Skin of body (tissue), 2 donors: ENCODE results near the gene KCNJ10. TPM values are rescaled to one million over a fixed set of nuclear protein-coding genes. Genes with fewer than 3 reads are reported as not detected.
"Not testable (repeated sequence)": the region's sequence is repeated elsewhere in the genome, so short reads cannot be mapped to it uniquely, and the experiment has no call there.

Experiments
- DNase-seq: peaks from one replicate; lab custom pipeline; 2025; lab: John Stamatoyannopoulos, UW
- total RNA-seq: library from RNA; depleted of rRNA; stranded (reverse); fragments of >200 nt; gene quantifications from one replicate; pipeline ENCODE4 v1.2.3, GENCODE V29; 2014

KCNJ10 gene
- total RNA-seq, 1 donor from 2014 or later = under 0.01 TPM

DNA sequence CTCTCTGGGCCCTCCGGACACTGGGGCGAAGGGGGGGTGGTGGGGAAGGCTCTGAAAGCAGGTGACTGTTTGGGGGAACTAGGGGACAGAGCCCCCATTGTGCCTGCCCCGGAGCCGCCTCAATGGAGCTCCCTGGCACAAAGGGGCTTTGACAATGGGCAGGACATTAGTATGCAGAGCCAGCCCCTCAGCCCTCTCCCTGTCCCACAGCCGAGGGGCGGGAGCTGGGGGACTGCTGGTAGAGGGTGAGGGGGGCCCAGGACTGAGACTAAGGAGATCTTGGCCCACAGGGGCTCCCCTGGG is 7.8 kb downstream of the KCNJ10 start:
- no peak for DNase-seq

DNA sequence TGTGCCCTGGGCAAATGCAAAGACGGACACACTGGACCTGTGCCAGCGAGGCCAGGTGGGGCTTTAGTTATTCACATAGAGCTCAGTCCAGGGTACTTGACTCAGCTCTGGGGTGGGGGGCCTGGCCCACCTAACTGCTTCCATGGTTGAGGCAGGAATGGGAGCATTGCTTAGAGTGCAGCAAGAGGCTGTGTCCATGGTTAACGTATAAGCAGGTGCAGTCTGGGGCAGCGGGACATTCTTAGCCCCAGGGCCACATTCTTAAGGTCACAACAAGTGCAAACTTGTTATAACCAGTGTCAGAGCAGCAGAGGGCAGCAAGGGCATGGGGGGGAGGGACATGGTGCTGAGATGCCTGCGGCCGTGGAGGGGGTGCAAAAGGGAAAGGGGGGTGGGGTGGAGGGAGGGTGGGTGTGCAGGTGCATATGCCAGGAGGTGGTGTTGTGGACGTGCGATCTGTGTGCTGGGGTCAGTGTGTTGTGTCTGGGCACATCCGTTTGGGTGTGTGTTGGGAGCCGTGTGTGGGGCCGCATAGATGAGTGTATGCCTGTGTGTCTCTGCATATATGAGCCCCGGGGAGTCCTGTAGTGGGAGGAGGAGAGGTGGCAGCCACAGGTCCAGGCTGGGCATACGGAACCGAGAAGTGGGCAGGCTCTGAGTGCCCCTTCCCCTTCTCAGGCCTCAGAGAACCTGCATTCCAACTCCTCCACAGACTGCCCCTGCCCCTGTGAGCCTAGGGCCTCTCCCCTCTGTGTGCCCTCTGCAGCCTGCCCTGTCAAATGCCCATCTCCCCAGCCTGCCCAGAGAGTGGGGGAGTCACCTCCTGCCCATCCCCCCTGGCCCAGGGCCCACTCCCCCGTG is 8.4 kb downstream of the KCNJ10 start:
- no peak for DNase-seq

DNA sequence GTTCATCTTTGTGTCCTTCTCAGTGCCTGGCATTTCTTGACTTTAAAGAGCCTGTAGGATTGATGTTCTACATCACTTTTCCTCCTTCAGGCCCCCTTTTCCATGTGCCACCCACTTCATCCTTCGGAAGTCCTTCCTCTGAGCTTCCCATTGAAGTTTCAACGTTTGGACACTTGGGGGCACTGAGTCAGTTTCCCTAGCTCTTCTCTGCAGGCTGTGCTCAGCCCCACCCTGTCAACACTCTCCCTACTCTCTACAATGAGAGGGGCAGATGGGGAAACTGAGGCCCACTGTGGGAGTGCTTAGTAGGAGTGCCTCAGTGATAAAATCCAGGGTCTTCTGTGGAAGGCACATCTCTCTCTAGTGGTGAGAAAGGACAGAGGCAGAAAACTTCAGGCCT is 11.9 kb downstream of the KCNJ10 start:
- no peak for DNase-seq

DNA sequence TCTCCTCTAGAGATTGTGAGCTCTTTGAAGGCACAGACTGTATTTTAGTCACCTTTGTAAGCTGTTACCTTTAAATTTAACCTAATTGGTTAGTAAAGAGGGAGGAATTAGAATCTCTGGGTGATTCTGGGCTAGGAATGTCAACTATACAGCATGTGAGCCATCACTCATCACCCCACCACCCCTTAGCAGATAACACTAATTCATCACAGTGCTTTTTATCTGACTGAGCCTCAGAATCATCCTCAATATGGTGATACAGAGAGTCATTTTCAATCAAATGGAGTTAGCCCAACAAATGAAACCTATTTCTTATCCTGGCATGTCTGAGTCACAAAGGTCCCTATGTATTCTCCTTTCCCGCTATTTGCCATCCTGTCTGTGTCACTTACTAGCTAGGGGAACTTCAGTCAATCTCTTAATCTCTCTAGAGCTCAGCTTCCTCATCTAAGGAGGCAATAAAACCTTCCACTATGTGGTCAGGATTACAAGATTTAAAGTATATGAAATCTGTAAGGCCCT is 13.3 kb downstream of the KCNJ10 start:
- DNase-seq = no peak

DNA sequence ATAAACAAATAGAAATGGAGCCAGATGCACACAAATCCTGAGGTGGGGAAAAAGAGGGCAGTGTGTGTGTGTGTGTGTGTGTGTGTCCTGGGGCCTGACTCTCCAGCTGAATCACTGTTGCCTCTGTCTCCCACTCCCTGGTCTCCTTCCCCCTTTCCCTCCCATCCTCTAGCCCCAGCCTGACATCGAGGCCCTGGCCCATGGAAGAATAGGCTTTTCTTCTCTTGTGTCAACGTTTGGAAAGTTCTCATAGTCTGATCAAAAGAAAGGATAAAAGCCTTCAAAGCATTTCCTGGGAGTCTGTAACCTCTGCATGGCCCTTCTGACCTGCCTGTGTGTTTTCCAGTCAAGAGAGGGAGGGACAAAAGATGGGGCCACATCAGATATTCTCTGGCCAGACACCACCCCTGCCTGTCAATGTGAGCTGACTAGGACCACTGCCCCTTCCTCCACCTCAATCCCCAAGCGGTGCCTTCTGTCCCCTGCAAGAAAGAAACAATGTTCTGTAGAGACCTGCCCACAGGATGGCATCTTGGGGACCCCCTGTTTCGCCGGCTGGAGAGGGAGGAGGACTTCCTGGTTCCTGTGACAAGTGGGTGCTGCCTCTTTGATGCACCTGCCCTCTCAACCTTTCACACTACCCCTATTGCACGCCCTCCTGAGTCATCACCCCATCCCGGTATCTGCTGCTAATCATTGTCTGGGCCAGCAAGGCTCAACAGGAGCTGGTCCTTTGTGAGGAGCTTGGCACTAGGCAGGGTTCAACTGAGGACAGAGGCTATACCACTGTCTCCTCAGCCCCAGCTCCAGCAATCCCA is 16.2 kb downstream of the KCNJ10 start:
- DNase-seq = no peak

DNA sequence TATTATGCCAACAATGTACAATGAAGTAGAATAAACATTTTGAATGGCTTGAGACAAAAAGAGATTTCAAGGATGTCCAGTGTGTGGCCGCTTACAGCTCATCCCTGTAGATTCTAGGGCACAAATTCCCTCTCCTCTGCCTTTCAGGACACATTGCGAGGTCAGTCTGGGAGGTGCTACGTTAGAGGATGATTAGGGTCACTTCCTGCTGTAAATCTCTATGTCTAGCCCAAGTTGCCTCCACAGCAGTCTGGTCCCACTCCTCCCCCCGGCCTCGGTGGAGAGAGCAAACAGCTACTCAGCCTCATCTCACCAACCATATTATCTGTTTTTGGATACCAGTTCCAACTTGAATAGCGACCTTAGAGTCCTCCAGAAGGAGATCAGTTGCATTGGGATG is 17.0 kb downstream of the KCNJ10 start:
- no peak for DNase-seq

DNA sequence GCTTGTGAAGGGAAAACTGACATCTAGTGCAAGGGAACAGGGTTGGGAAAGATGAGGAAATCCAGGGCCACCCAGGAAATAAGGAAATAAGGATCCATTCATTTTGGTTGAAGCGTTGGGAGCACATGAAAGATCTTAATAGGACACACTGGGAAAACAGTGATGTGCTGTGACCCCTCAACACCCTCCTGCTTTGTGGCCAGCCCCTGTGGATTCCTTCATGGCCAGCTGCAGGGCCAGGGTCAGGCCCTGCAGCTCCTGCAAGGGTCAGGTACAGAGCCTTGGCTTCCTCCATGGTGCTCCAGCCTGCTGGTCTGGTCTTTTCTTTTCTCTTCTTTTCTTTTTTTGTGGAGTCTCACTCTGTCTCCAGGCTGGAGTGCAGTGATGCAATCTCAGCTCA is 19.3 kb downstream of the KCNJ10 start:
- DNase-seq = no peak

DNA sequence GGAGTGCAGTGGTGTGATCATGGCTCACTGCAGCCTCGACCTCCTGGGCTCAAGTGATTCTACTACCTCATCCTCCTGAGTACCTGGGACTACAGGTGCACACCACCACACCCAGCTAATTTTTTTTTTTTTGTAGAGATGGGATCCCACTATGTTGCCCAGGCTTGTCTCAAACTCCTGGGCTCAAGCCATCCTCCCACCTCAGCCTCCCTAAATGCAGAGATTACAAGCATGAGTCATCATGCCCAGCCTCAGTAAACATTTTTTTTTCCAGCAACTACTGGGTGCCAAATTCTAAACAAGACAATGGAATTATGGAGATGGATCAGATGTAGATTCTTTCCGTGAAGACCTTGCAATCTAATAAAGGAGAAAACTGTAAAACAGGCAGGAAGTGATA is 19.8 kb downstream of the KCNJ10 start:
- DNase-seq = not testable (repeated sequence)

DNA sequence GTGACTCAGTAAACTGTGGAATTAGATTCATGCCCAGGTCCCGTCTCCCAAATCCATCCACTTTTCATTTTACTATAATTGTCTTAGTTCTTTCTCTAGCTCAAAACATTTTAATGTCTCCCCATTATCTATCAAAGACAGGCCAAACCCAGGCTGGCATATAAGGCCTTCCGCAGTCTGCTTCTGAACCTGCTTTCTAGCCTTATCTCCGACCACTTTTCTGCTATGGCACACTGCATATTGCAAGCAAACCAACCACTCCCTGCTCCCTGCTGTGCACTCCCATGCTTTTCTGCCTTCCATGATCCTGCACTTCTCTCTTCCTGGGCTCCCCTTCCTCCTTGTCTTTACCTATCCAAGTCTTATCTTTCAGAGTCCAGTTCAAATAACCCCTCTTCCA is 20.9 kb downstream of the KCNJ10 start:
- no peak for DNase-seq

DNA sequence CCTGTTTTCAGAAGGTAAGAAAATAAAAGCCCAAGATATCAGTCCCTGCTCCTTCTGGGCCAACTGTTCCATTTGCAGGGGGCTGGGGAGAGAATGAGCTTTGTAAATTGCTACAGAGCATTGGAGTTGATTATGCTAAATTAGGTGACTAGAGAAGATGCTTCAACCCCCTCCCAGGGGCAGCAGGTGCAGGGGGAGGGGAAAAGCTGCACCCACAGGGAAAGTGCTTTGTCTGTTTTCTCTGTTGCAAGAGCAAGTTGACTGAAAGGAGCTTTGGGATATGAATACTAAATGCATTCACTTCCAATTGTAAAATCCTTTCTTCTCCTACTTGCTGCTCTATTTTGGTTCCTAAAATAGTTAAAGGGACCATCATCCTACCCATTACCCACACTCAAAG is 21.6 kb downstream of the KCNJ10 start:
- DNase-seq = no peak

DNA sequence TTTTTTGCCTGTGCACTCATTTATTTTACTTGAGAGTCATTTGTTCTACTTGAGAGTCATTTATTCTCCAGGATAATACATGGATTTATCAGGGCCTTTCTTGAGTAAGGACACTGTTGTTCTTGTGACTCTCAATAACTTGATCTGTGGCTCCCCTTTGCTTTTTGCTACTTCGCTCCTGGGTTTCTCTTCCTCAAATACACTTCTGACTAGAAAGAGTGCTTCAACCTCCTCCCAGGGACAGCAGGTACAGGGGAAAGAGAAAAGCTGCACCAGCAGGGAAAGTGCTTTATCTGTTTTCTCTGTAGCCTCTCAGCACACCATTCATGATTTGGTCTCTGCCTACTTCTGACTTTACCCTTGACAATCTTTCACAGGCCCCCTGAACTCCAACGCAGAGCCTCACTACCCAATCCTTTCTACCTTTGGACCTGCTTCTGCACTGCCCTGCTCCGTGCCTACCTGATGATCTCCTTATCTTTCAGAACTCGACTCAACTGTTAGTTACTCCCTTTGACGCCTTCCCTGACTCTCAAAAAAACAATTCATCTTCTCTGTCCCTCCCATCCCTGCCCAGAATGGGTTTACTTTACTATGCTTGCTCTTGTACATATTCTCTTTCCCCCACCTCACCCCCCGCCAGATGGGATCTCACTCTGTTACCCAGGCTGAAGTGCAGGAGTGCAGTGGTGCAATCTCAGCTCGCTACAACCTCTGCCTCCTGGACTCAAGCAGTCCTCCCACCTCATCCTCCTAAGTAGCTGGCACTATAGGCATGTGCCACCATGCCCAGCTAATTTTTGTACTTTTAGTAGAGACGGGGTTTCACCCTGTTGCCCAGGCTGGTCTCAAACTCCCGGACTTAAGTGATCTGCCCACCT is 22.6 kb downstream of the KCNJ10 start:
- no peak for DNase-seq

DNA sequence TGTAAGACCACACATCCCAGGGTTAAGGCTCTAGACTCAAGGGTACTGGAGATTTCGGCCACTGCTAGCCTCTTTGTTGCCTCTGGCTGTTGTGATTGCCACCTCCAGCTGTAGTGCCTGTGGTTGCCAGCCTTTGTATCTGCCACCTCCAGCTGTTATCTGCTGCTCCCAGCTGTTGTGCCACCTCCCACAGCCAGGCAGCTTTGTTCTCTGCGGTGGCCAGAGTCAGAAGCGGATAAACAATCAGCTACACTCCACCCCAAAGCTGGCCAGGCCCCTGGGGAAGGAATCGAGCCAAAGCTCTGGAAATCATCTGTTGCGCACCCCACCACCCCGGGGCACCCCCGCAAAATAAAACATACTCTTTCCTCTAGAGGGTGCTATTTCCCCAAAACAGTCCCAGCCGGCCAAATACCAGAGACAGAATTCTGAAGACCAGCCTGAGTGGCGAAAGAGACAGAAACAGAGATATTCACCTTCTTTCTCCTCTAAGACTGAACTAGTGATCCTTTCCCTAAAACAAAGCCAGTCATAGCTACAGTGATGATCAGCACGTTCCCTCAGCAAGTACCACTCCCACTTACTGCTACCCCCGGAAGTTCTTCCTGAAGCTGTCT is 23.4 kb downstream of the KCNJ10 start:
- no peak for DNase-seq

DNA sequence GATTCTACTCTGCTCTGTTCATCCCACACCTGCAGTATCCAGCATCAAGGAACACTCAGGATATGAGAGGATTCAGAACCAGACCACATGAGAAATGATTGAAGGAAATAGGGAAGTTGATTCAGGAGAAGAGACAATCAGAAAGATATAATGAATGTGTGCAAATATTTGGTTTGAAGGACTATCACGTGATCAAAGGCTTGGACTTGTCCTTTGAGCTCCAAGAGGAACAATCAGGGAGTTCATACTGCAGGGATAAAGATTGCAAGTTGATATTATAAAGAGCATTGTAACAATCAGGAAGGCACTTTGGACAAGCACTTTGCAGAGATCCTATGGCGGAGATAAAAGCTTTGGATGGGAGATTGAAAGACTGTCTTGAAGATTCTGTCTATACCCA is 24.3 kb downstream of the KCNJ10 start:
- no peak for DNase-seq

DNA sequence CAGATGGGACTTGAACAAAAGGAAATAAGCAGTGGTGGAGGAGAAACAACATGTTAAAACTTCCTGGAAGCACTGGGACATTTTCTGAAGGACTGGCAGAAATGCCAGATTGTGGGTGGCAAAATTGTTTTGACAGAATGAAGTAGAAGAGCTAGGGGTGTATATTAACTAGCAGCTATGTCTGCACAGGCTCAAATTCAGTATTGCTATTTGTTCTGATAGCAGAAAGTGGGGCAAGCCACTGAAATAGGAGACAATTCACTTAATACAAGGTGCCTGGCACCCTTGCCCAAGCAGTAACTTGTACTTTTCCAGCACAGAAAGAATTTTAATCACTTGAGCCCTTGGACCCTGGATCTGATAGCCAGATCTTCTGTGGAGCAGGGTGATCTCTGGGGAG is 26.4 kb downstream of the KCNJ10 start:
- DNase-seq = no peak

DNA sequence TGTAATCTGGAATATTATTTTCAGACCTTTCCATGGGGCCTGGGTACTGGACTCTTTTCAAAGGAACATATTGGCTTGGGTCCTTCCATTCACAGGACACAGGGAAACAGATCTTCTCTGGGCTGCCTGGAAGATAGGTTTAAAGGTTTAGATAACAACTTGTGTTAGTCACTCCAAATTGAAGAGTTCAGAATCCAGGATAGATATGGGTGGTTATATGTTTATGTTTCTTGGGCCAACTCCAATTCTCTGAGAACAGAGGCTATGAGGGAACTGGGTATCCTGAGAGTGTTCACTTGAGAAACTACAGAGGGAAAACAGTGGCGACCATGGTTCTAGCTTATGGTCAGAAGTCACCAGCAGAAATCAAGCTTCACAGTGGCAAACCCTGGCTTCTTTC is 29.5 kb downstream of the KCNJ10 start:
- no peak for DNase-seq

DNA sequence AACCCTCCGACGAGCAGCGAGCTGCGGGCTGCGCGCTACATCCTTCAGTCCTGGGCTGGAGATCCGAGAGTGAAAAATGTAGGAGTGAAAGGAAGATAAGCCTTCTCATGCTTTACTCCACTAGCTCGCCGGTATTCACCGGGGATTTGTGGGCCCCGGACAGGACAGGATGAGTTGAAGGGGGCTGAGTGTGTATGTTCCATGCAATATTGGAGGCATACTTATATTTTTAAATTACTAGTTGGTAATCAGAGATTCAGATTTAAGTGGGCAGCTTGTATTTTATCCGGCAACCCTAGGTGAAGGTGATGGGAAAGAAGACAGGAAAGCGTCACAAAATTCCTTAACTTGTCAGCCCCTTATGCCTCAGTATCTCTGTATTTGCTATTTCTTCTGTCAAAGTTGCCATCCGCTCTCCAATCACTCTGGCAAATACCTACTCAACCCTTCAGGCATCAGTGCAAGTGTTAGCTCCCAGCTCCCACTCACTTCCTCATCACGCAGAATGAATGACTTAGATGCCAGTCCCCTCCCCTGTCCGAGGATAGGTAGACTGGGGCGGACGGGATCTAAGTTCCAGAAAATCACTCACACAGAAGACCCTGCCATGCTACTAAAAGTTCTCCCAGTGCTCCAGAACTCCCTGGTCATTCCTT is 37.7 kb downstream of the KCNJ10 start:
- no peak for DNase-seq

DNA sequence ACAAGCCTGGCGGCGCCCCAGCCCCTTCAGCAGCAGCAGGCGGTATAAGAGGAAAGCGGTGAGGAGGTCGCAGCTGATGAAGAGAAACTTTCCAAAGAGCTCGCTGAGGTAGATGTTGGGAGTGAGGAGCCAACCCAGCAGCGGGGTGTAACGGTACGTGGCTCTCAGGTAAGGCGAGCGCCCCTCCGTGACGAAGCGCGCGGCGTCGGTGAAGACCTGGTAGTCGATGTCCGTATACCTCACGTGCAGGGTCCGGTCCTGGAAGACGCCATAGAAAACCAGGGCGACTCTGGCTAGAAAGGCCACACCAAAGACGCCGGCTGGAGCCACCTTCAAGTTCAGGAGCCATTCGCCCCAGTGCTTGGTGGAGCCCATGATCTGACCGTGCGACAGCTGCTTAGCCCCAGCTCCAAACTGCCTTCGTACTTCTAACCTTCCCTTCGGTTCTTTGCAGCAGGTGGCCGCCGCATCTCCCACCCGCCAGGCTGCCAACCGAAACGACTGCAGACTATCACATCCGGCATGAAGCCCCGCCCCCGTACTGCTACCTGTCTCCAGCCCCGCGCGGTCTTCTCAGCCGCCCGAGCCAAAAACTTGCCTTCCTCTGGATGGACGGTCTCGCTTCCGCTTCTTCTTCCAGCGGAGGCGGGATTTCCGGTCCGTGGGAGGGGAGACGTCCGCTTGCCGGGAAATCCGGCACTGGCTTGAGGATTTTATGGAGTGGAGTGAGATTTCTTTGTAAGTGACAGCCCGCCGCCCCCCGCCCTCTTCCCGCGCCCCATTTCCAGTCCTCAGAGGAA is 38.4 kb downstream of the KCNJ10 start, which contains the start of gene PIGM:
Gene PIGM (minus strand): TSS at position 626 of the 800 bp plus-strand sequence. CDS start 251 bp downstream, at position 375.
- peak; percentile 91 for DNase-seq

DNA sequence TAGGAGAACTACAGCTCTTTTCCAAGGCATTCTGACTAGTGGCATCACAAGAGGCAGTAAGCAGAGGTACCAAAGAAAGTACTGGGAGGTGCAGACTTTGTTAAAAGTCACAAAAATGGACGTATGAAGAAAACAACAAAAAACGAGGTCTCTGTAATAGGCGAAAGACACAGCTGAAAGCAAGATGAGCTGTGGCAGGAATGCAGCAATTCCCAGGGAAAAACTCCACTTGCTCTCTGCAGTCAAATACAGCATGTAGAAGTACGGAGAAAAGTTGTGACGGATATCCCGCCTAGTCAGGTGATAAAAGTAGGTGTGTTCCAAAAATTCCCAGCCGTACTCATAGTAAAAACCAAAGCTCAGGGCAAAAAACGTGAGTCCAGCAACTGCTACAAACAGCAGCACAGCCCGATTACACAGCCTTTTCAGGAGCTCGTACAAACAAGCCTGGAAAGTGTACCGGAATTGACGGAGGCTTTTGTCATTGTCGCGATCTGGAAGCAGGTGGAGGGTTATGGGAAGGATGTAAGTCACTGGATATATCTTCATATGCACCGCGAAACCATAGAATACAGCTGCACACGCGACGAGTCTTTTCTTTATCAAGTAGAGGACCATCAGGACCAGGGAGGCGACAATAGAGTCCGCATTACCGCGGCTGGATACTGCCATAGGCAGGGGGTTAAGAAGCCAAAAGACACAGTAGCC is 39.1 kb downstream of the KCNJ10 start:
- DNase-seq = no peak

DNA sequence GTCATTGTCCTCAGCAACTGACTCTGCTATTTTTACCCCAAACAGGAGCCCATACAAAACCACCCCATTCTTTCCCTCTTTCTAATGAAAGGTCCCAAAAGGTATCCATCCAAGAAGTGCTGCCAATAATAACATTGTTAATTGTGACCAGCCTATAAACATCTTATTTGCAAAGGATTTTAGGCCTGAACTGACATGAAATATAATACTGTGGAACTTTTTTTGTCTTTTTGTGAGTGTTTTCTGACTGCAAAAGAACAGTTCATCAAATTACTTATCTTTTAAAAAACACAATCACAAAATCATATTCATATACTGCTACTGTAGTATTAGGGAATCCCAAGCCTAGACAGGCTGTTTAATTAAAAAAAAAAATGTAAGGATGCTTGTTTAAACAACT is 41.5 kb downstream of the KCNJ10 start:
- DNase-seq = no peak
